ENCODE data around the gene PARP15.

The PARP15 gene

DNA sequence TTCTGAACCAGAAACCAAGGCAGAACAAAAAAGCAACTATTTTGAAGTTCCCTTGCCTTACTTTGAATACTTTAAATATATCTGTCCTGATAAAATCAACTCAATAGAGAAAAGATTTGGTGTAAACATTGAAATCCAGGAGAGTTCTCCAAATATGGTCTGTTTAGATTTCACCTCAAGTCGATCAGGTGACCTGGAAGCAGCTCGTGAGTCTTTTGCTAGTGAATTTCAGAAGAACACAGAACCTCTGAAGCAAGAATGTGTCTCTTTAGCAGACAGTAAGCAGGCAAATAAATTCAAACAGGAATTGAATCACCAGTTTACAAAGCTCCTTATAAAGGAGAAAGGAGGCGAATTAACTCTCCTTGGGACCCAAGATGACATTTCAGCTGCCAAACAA, 8.7 kb upstream of the PARP15 start:
- FAIRE-seq (peak; percentile 60), DNase-seq (ENCODE audit: insufficient read length, low spot score) (no peak)

DNA sequence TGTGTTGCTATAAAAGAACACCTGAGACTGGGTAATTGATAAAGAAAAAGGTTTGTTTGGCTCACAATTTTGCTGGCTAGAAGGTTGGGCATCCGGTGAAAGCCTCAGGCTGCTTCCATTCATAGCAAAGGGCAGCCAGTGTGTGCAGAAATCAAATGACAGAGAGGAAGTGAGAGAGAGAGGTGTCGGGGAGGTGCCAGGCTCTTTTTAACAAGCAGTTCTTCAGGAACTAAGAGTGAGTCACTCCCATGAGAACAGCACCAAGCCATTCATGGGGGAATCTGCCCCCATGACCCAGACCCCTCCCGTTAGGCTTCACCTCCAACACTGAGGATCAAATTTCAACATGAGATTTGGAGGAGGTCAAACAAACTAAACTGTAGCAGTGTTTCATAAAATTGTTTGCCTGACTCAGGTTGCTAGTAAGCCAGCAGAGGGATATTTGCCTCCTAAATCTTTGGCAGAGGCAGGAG, 4.5 kb upstream of the PARP15 start:
- FAIRE-seq (no peak), DNase-seq (ENCODE audit: insufficient read length, low spot score) (no peak)

DNA sequence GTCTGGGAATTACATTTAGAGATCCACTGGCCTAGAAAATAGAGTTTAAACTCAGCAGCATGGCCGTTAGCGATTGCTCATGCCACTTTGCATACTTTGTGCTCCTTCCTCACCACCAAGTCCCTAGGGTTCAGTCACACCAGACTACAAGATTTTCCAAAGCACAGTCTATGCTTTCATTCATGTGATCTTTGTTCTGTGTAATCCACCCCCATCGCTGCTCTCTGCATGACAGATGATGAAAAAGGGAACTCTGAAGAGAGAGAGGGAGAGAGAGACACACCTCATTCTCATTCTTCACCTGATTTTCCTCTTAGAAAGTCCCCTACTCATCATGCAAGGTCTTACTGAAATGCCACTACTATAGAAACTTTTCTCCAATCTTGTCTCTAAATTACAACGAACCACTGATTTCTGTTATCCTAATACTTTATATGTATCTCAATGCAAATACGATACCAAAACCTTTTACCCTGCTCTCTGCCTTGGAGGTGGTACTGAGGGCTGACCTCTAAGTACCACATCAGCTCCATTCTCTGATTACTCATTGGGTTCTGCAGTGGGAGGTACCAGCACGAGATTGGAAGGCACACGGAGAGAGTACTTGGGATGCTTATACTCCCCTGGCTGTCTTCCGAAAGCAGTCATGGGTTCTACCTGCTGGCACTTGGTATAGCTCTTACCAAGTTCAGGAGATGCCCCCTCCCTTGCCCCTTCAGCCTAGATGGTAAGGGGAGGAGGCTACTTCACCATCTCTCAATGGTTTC, 1.1 kb upstream of the PARP15 start:
- FAIRE-seq (peak; percentile 99), DNase-seq (ENCODE audit: insufficient read length, low spot score) (peak; percentile 51)

DNA sequence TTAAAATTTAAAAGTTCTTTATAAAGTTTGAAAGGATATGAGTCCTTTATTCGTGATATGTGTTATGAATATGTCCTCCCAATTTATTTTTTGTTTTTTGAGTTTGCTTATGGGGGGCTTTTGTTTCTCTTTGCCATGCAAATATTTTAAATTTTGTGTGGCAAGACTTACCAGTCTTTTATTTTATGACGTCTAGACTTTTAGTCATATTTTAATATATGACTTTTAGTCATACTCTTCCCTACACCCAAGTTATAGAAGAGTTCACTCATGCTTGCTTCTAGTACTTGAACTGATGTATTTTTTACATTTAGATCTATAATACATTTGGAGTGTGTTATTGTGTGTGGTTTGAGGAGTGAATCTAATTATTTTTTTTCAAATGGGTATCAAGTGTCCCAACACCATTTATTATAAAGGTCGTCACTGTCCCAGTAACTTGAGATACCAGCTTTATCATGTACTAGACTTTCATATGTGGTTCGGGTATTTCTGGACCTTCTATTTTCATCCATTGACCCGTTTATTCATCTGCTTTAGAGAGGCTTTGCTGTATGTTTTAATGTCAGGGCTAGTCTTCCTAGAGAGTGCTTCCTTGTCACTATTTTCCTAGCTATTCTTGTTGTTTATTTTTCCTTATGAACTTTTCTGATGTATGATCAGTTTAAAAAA, 755 bp downstream of the PARP15 start:
- no peak for DNase-seq (ENCODE audit: insufficient read length, low spot score)
- peak; percentile 90 for FAIRE-seq

DNA sequence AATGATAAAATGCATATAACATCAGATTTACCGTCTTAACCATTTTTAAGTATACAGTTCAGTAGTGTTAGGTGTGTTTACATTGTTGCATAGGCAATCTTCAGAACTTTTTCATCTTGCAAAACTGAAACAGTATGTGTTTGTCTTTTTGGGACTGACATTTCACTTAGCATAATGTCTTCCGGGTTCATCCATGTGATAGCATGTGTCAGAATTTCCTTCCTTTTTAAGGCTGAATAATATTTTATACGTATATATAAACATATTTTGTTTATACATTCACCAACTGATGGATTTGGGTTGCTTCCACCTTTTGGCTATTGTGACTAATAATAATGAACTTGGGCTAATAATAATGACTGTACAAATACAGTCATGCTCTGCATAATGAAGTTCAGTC, 3.0 kb downstream of the PARP15 start:
- FAIRE-seq (no peak), DNase-seq (ENCODE audit: insufficient read length, low spot score) (no peak)

DNA sequence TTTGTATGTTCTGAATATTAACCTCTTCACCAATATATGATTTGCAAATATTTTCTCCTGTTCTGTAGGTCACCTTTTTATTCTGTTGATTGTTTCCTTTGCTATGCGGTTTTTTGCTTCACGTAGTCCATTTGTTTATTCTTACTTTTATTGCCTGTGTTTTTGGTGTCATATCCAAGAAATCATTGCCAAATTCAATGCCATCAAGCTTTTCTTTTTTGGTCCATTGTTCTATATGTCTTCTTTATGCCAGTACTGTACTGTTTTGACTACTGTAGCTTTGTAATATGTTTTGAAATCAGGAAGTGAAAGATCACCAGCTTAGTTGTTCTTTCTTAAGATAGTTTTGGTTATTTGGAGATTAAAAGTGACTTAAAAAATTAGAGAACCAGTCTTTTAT, 4.2 kb downstream of the PARP15 start:
- FAIRE-seq (peak; percentile 78), DNase-seq (ENCODE audit: insufficient read length, low spot score) (no peak)

DNA sequence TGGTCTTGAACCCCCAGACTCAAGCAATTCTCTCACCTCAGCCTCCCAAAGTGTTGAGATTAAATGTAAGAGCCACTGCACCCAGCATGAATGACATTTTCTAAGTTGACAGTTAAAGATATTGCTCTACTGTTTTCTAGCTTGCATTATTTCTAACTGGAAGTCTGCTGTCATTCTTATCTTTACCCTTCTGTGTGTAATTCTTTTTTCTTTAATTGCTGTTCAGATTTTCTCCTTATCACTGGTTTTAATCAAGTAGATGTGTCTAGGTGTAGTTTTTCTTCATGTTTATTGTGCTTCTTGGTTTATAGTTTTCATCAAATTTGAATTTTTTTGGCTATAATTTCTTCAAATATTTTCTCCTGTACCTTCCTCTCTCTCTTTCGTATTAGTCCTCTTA, 4.9 kb downstream of the PARP15 start:
- no peak for DNase-seq (ENCODE audit: insufficient read length, low spot score)
- peak; percentile 23 for FAIRE-seq

DNA sequence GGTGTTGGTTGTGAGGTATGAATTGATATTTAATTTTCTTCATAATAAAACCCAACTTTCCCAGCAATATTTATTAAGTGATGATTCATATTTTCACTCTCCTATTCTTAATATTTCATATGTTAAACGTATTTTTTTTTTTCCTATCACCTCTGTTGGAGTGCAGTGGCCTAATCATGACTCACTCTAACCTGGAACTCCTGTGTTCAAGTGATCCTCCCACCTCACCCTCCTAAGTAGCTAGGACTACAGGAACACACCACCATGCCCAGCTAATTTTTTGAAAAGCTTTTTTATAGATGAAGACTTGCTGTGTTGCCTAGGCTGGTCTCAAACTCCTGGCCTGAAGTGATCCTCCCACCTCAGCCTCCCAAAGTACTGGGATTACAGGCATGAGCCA, 8.6 kb downstream of the PARP15 start:
- FAIRE-seq (no peak), DNase-seq (ENCODE audit: insufficient read length, low spot score) (no peak)

DNA sequence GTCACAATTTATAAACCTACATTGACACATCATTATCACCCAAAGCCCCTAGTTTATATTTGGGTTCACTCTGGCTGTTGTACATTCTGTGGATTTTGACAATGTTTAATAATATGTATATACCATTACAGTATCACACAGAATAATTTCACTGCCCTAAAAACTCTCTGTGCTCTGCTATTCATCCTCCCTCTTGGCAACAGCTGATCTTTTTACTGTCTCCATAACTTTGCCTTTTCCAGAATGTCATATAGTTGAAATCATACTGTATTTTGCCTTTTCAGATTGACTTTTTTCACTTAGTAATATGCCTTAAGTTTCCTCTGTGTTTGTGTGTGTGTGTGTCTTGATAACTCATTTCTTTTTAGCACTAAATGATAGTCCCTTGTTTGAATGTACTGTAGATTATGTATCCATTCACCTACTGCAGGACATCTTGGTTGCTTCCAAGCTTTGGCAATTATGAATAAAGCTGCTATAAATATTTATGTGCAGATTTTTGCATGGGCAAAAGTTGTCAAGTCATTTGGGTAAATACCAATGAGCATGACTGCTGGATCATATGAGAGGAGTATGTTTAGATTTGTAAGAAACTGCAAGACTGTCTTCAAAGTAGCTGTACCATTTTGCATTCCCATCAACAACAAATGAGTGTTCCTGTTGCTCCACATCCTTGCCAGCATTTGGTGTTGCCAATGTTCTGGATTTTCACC, 9.5 kb downstream of the PARP15 start:
- FAIRE-seq (no peak), DNase-seq (ENCODE audit: insufficient read length, low spot score) (no peak)

DNA sequence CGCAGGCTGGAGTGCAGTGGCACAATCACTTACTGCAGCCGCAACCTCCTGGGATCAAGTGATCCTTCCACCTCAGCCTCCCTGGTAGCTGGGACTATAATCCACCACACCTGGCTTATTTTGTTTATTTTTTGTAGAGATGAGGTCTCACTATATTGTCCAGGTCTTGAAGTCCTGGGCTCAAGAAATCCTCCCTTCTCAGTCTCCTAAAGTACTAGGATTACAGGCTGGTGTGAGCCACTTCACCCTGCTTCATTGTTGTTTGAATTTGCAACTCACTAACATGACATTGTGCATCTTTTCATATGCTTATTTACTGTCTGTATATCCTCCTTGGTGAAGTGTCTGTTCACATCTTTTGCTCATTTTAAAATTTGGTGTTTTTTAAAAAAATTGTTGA, 10.1 kb downstream of the PARP15 start:
- DNase-seq (ENCODE audit: insufficient read length, low spot score) (no peak), FAIRE-seq (no peak)

DNA sequence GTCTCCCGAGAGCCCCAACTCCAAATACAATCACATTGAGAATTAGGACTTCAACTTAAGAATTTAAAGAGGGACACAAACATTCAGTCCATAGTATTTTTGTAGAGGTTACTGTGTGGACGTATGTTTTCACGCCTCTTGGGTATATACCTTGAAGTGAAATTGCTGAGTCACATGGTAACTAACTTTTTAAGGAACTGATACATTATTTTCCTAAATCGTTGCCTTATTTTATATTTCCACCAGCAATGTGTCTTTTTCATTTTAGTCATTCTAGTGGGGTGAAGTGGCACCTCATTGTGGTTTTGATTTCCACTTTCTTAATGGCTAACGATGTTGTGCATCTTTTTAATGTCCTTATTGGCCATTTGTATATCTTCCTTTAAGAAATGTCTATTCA, 11.8 kb downstream of the PARP15 start:
- FAIRE-seq, result peak; percentile 95

DNA sequence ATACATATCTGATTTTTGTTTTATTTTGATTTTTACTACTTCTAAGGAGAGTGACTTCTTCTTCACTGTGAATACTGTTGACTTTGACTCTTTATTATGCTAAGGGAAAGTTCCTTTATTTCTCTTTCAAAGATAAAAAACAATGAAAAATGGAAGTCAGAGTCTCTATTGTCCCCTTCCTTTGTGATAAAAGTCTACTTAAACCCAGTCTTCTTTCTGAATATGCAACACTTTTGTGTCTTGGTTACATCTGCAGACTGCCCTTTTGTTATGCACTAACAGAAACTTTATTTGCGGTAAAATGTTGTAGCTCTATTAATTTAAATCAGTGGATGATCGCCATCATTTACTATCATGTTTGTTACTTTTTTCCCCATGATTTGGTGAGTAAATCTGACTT, 13.2 kb downstream of the PARP15 start:
- DNase-seq (ENCODE audit: insufficient read length, low spot score) (no peak), FAIRE-seq (peak; percentile 47)

More for the DNA sequence above, 11.8 kb downstream of the PARP15 start:
- DNase-seq (ENCODE audit: insufficient read length, low spot score), result no peak

DNA sequence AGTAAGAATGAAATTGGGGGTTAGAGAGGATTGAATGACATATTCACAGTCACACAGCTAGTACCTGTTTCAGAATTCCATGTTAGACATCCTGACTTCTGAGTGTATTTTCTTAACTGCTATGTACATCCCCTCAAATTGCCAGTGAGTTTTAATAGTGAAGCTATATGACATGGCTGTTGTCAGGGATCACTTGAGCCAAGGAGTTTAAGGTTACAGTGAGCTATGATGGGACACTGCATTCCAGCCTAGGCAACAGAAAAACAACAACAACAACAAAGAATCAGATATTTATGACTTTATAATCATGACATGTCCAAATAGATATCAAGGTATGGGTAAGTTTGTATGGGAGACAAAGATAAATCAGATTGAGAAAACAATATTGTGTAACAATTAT, 16.6 kb downstream of the PARP15 start:
- FAIRE-seq, result no peak
- DNase-seq (ENCODE audit: insufficient read length, low spot score), result no peak

DNA sequence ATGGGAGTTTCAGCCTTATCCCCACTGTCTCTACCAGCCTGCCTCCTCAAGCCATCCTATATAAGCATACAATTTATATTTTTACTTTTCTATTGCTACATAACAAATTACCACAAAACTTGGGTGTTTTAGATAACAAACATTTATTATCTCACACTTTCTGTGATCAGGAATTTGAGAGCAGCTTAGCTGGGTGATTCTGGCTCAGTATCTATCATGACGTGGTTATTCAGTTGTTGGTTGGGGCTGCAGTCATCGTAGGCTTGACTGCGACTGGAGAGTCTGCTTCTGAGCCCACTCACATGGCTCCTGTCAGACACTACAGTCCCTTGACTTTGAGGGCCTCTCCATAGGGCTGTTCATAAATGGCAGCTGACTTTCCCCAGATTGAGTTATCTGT, 20.7 kb downstream of the PARP15 start:
- DNase-seq (ENCODE audit: insufficient read length, low spot score) (no peak), FAIRE-seq (no peak)

DNA sequence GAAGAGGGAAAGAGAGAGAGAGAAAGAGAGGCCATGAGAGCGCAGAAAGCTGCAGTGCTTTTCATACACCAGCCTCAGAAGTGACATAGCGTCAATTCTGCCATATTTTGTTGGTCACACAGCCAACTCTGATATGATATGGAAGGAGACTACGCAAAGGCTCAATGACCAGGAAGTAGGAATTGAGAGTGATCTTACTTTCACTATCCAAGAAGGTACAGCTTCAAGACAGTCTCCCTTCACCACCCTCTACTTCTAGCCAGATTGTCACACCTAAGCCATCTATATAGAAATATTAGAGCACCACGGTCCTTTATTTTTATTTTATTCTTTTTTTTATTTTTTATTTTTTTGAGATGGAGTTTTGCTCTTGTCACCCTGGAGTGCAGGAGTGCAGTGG, 21.1 kb downstream of the PARP15 start:
- FAIRE-seq, result no peak
- DNase-seq (ENCODE audit: insufficient read length, low spot score), result no peak

DNA sequence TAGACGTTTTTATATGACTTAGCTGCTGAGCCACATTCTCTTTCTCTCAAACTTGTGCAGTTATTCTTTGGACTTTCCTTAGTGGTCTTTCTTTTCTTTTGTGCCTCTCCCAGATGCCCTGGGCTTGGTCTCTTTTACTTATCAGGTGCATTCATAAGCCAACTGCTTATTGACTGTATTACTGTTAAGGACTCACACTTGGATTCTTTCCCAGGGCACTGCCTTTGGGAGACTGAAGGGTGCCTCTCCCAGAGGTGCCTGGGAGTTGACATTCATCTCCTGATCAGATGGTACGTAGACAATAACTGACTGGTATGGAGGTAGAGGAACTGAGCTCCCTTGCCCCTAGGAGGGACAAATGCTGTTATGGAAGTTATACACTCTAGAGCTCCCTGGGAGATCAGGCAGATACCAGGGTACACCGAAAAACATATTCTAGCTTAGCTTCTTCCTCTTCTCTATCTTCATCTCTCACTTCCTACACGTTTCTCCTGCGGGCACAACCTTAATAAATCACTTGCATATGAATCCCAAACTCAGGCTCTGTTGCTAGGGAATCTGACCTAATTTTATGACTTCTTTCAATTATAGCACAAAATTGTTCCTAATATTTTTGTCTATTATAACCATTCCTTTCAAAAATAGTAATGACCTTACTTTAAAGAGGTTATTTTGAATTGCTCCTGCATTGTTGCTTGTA, 24.7 kb downstream of the PARP15 start:
- DNase-seq (ENCODE audit: insufficient read length, low spot score), result no peak
- FAIRE-seq, result no peak

DNA sequence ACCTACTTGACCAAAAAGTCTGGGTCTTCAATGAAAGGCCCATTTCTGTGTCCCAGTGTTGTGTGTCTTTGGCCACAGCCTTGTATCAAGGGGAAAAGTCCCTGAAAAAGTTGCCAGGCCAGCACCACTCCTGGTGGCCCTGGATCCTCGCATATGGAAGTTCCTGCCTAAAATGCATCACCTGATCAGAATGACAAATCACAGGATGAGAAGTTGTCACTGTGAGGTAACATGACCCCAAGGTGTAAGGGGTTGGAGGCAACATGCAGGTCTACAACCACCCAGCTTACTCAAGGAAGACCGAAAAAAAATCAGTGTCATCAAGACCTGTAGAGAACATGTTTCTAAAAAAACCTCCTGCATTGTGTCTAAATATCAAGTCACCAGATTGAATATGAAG, 25.6 kb downstream of the PARP15 start:
- FAIRE-seq, result no peak
- DNase-seq (ENCODE audit: insufficient read length, low spot score), result no peak

DNA sequence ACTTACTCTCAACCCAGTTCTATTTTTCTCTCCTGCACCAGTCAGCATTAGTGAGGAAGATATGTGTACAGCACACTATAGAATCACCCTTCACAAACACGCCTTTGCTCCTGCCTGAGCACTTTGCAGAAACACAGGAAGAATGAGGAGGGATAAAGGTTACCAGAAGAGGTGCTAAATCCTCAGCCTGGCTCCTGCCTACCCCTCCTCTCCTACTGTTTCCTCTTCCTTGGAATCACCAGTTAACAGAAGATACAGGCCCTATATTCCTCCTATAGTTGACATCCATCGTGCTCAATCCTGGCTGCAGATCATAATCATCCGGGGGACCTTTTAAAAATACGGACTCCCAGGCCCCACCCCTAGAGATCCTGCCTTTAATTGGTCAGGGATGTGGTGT, 28.9 kb downstream of the PARP15 start:
- FAIRE-seq, result no peak

DNA sequence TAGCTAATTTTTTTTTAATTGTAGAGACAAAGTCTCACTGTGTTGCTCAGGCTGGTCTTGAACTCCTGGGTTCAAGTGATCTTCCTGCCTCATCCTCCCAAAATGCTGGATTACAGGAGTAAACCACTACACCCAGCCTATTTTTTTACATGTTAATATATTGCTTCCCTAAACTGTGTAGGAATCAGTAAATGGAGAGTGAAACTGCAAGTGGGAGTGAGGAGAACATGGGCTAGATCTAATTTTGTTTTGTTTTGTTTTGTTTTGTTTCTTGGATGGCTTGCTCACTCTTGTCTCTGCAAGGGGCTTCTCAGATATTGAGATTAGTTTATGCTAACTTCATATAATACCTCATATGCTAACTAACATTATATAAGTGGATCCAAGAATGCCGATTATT, 31.5 kb downstream of the PARP15 start:
- FAIRE-seq (peak; percentile 35), DNase-seq (ENCODE audit: insufficient read length, low spot score) (no peak)

More for the DNA sequence above, 28.9 kb downstream of the PARP15 start:
- DNase-seq (ENCODE audit: insufficient read length, low spot score), result no peak

DNA sequence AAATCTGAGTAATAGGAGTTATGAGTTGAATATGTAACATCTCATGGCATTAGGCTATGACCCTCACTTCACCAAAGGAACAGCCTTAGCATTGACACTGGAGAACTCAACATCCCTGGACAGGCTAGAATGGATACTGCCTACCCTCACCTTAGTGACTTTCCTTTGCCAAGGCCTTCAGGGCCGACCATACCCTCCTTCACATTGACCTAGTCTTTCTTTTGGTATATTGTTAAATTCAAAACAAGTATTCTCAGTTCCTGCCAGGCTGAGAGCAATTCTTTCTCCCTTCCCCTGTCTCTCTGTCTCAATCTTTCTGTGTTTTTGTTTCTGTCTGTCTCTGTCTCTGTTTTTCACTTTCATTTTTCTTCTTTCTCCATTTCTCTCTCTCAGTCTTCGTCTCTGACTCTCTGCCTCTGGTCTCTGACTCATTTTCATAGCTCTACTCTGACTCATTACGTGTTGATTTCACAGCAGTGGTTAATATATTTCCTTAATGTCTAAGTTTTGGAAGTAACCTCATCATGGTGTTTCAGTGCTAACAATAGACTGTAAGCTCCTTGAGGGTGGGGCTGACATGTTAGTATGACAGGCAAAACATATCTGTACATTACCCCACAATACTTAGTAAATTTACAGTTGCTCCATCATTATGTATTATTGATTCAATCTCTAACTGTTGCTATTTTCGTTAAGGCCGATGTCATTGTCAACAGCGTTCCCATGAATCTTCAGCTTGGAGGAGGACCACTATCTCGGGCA, 32.5 kb downstream of the PARP15 start:
- DNase-seq (ENCODE audit: insufficient read length, low spot score) (peak; percentile 45), FAIRE-seq (peak; percentile 96)
